Measurements from ENCODE around the gene CENPVL1. TPM values are rescaled to one million over a fixed set of nuclear protein-coding genes. Genes with fewer than 3 reads are reported as not detected.

Gene CENPVL1
- not detected for total RNA-seq

GRCh38 chrX:51710277-51711164 is at the start of gene CENPVL1:
TSS of gene CENPVL1 (plus strand) at chrX:51710512. CDS start at chrX:51710512, 0 bp downstream.

GRCh38 chrX:51682720-51683062 is 27.6 kb upstream of the CENPVL1 start, which contains the start of gene CENPVL2:
TSS of gene CENPVL2 (minus strand) at chrX:51682831. CDS start at chrX:51682831, 0 bp downstream.

GRCh38 chrX:51743179-51743957 is 33.1 kb downstream of the CENPVL1 start, which contains the start of gene GSPT2:
TSS of gene GSPT2 (plus strand) at chrX:51743442. CDS start at chrX:51743627, 185 bp downstream.

Other genes with a start within 250 kb of the CENPVL1 start
- gene NUDT11, start 213.9 kb upstream of the CENPVL1 start, total RNA-seq: 1 to 10 TPM; 2.8 to 5.0 TPM
- under 1 TPM in 1 of 2 donors, not detected in 1; 0.33 TPM for gene CENPVL3, start 91.6 kb upstream of the CENPVL1 start, total RNA-seq
- not detected for gene CENPVL2, start 27.7 kb upstream of the CENPVL1 start, total RNA-seq
- 1 to 10 TPM; 5.2 to 7.7 TPM for gene GSPT2, start 32.9 kb downstream of the CENPVL1 start, total RNA-seq
- 100 to 1,000 TPM in 1 of 2 donors, 10 to 100 TPM in 1; 87.9 to 100 TPM for gene MAGED1, start 183.1 kb downstream of the CENPVL1 start, total RNA-seq